HG02840 (cell line): ENCODE measurements around the gene GMDS.

Source experiments
- ATAC-seq: cut with Tn5 transposase; IDR thresholded peaks from one replicate; pipeline ENCODE4 v1.9.1; 2021; ENCODE audit warnings: mild to moderate bottlenecking, moderate library complexity, moderate number of reproducible peaks; ENCODE audit not compliant: unreplicated experiment, low FRiP score

Gene GMDS

GRCh38 chr6:1960486-1961142, 284.8 kb downstream of the GMDS start:
- no peak for ATAC-seq

DNA sequence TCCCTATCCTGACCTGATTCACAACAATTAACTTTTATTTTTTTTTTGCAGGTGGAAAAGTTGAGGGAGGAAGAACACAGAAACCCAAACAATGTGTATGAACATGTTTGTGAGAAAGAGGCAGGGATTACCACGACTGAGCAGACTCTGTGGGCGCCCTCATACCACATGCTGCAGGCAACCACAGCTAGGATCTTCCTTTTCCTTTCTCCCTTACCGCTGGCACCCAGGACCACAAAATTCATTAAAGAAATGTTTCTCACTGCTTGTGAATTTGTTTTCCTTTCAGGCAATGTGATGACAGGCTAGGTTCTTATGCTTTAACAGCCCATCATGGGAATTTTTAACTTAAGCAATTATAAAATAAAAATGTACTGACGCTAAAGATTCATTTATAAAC, 287.1 kb downstream of the GMDS start:
- ATAC-seq = no peak

DNA sequence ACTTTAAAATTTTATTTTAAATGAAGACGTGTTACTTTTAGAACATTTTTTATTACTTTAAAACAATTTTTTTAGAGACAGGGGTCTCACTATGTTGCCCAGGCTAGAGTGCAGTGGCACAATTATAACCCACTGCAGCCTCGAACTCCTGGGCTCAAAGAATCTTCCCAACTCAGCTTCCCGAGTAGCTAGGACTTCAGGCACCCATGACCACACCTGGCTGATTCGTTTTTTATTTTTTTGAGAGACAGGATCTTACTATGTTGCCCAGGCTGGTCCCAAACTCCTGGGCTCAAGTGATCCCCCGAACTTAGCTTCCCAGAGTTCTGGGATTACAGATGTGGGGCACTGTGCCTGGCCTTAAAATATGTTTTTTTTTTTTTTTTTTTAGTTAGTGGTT, 287.7 kb downstream of the GMDS start:
- ATAC-seq = no peak

GRCh38 chr6:1952740-1953360, 292.6 kb downstream of the GMDS start:
- no peak for ATAC-seq

DNA sequence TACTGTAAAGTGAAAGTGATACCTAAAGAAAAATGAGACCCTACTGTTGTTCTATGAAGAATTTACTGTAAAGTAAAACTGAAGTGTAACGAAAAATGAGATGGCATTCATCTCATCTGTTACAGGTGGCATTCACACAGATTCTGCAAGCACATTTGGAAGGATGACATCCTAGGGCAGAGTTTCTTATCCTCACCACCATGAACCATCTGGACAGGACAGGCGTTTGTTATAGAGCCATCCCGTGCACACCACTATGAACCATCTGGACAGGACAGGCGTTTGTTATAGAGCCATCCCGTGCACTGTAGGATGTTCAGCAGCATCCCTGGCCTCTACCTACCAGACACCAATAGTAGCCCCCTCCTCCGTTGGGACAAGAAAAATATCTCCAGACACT, 294.8 kb downstream of the GMDS start:
- ATAC-seq = no peak

DNA sequence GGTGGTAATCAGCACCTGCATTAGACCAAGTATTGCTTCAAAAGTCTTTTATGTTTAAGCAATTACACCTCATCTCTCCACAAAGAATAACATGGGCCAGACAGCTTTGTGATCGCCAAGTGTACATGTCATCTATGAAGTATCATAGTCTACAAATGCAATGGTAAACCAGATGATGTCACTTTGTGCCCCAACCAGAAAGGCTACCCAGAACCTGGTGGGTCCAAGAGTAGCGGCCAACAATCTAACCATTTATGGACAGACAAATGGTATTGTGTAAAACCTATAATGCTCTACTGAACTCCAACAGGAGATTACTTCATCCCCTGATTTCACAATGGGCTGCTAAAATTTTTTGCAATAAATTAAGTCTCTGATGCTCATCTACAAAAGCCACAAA, 295.9 kb downstream of the GMDS start:
- no peak for ATAC-seq

- ATAC-seq = no peak
Observed at GRCh38 chr6:1947922-1948321, 297.5 kb downstream of the GMDS start.

GRCh38 chr6:1946583-1946982, 298.8 kb downstream of the GMDS start:
- no peak for ATAC-seq

GRCh38 chr6:1945235-1945832, 300.1 kb downstream of the GMDS start:
- no peak for ATAC-seq

- no peak for ATAC-seq
Observed at GRCh38 chr6:1942834-1943233, 302.6 kb downstream of the GMDS start.

GRCh38 chr6:1941534-1941933, 303.9 kb downstream of the GMDS start:
- ATAC-seq = no peak

- ATAC-seq = no peak
Observed at GRCh38 chr6:1940381-1940780, 305.0 kb downstream of the GMDS start.

GRCh38 chr6:1933292-1933691, 312.1 kb downstream of the GMDS start:
- ATAC-seq = no peak

- no peak for ATAC-seq
Observed at GRCh38 chr6:1931817-1932216, 313.6 kb downstream of the GMDS start.

- ATAC-seq = no peak
Observed at GRCh38 chr6:1930356-1930755, 315.0 kb downstream of the GMDS start.

DNA sequence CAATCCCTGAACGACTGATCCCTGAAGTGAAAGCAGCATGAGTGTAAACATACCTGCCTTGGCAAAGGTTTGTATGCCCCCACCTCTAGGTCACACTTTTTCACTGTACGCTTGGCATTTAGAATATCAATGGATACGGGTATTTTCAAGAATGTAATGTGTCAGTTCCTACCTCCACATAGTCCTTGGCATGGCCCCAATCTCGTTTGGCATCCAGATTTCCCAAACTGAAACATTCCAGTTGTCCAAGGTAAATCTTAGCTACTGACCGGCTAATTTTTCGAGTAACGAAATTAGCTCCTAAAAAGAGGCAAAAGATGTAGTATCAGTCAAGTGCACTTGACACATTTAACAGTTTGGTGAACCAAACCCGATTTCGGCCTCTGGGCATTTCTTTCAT, 315.5 kb downstream of the GMDS start:
- ATAC-seq = no peak

DNA sequence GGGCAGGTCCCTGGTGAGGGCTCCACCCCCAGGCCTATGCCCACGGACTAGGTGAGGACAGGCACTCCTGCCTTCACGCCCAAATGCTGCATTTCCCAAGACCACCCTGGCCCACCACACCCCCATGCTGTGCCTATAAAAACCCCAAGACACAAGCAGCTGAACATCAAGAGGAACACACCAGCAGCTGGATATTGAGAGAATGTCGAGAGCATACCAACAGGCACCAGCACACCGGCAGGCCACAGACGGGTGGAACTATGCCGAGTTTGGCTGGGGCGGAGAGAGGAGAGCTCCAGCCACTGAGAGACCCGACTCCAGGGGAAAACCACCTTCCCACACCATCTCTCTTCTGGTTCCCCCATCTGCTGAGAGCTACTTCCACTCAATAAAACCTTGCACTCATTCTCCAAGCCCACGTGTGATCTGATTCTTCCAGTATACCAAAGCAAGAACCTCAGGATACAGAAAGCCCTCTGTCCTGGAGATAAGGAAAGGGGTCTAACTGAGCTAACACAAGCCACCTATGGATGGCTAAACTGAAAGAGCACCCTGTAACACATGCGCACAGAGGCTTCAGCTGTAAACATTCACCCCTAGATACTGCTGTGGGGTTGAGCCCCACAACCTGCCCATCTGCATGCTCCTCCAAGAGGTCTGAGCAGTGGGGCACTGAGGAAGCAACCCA, 319.5 kb downstream of the GMDS start:
- no peak for ATAC-seq

GRCh38 chr6:1923449-1923848, 322.0 kb downstream of the GMDS start:
- no peak for ATAC-seq

- ATAC-seq = no peak
Observed at GRCh38 chr6:1917626-1918371, 327.6 kb downstream of the GMDS start.

DNA sequence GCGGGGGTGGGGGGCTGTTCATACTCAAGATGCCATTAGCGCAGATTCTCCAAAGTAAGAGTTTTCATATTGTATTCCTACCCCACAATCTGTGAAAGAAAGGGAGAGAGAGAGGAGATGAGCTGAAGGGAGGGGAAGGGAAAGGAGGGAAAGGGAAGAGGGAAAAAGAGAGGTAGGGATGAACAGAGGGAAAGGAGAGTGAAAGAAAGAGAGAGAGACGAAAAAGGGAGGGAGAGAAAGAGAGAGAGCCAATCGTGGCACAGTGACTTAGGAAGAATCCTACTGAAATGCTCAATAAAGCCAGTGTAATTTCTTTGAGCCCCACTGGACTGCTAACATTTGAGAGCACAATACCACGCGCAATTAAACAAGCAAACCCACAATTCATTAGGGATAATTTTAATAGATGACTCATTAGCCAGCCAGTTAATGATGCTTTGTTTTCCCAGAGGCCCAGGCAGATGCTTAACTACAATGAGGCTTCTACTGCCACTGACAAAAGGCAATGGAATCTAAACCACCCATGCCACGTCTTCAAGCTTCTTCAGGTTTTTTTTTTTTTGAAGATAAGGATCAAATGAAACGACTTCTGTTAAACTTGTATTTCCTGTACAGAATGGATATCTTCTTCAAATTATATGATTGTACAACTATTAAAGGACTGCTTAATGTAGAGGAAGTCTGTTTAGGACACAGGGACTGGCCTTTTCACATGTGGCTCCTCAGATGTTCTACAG, 328.9 kb downstream of the GMDS start:
- ATAC-seq = no peak
